Endothelial cell of umbilical vein (primary cell): ENCODE data around the gene PSPC1. TPM values are rescaled to one million over a fixed set of nuclear protein-coding genes. Genes with fewer than 3 reads are reported as not detected.

Experiments
- BruUV-seq: library from RNA; stranded (reverse); fragments of 400-500 nt; replicated peaks from 2 replicates; lab custom pipeline; 2021; lab: Mats Ljungman, UMichigan
- CTCF ChIA-PET: fragments of 300-600, 350-600 bp; sonication (Branson Sonifier 250); formaldehyde crosslinking; loops from one replicate; lab custom pipeline; 2021; ENCODE audit warnings: antibody characterized with exemption, inconsistent platforms; lab: Charles Lee
- POLR2A ChIA-PET: fragments of 300-600, 350-600 bp; sonication (Branson Sonifier 250); formaldehyde crosslinking; loops from one replicate; lab custom pipeline; 2021; ENCODE audit warnings: antibody characterized with exemption, inconsistent platforms; lab: Charles Lee
- DNase-seq: peaks from one replicate; pipeline ENCODE4 v3.0.0-alpha.2; 2011; ENCODE audit warnings: low read depth, low spot score
- FAIRE-seq: peaks from 2 replicates; lab custom pipeline; 2011; peaks lifted over from hg19 to GRCh38; lab: Jason Lieb, UNC
- H2AFZ ChIP-seq: 2 replicates; pipeline ENCODE4 v1.6.0; 2012; ENCODE audit warnings: low read depth, low read length, control low read depth, inconsistent platforms
- H3K27ac ChIP-seq: 2 replicates; pipeline ENCODE4 v1.5.1; 2011; ENCODE audit warnings: low read depth, mild to moderate bottlenecking, control low read depth, low read length, moderate library complexity; ENCODE audit not compliant: insufficient read depth
- H3K27me3 ChIP-seq, 2 experiments: 2 replicates each; pipeline versions ENCODE4 v1.6.0 to v1.6.1; 2011; ENCODE audit warnings: low read length in 2 of 2, mixed read lengths in 1 of 2; ENCODE audit not compliant: control insufficient read depth in 2 of 2, insufficient read depth in 2 of 2
- H3K36me3 ChIP-seq, 2 experiments: 2 replicates in 1 of 2; 3 replicates in 1 of 2; pipeline ENCODE4 v1.5.1; 2011; ENCODE audit warnings: low read length in 2 of 2, mild to moderate bottlenecking in 1 of 2, moderate library complexity in 1 of 2; ENCODE audit not compliant: control insufficient read depth in 2 of 2, insufficient read depth in 2 of 2; ENCODE audit errors: extremely low read depth in 1 of 2
- H3K4me1 ChIP-seq: 3 replicates; pipeline ENCODE4 v1.5.1; 2011; ENCODE audit warnings: mild to moderate bottlenecking, low read length; ENCODE audit not compliant: control insufficient read depth, insufficient read depth; ENCODE audit errors: extremely low read depth
- H3K4me2 ChIP-seq: 2 replicates; pipeline ENCODE4 v1.6.1; 2011; ENCODE audit warnings: low read length, control low read depth, mixed read lengths; ENCODE audit not compliant: insufficient read depth
- H3K4me3 ChIP-seq, 3 experiments: fragments of 200-600 bp in 1 of 3; sonication (generic), shearing (Covaris generic) in 1 of 3; replicated peaks in 1 of 3; 2 replicates each; pipeline ENCODE4 v1.5.1; 2011 to 2016; ENCODE audit warnings: control low read depth in 3 of 3, low read length in 3 of 3, mild to moderate bottlenecking in 2 of 3, inconsistent platforms in 1 of 3, low read depth in 1 of 3, moderate library complexity in 1 of 3; ENCODE audit not compliant: insufficient read depth in 1 of 3
- H3K79me2 ChIP-seq: 2 replicates; pipeline ENCODE4 v1.6.0; 2012; ENCODE audit warnings: low read length, inconsistent platforms; ENCODE audit not compliant: control insufficient read depth, insufficient read depth
- H3K9ac ChIP-seq: replicated peaks from 2 replicates; pipeline ENCODE3; 2011; ENCODE audit warnings: low read length, control low read depth; ENCODE audit not compliant: insufficient read depth; ENCODE audit errors: extremely low read depth
- H3K9me1 ChIP-seq: replicated peaks from 3 replicates; pipeline ENCODE4 v1.6.0; 2011; ENCODE audit warnings: mild to moderate bottlenecking, low read length; ENCODE audit not compliant: control insufficient read depth, insufficient read depth; ENCODE audit errors: extremely low read depth
- H3K9me3 ChIP-seq: replicated peaks from 2 replicates; pipeline ENCODE4 v1.5.1; 2012; ENCODE audit warnings: low read length, inconsistent platforms; ENCODE audit not compliant: control insufficient read depth, insufficient read depth
- H4K20me1 ChIP-seq: replicated peaks from 2 replicates; pipeline ENCODE3; 2011; ENCODE audit warnings: mild to moderate bottlenecking, low read length; ENCODE audit not compliant: control insufficient read depth, insufficient read depth; ENCODE audit errors: extremely low read depth
- CTCF ChIP-seq, 2 donors: IDR thresholded peaks; 1 replicate in 1 of 2; 2 replicates in 1 of 2; pipeline ENCODE4 v1.5.1; 2011; ENCODE audit warnings: low read length in 2 of 2, mild to moderate bottlenecking in 2 of 2, moderate library complexity in 2 of 2, control low read depth in 1 of 2, inconsistent platforms in 1 of 2, low read depth in 1 of 2; ENCODE audit not compliant: insufficient read depth in 1 of 2; ENCODE audit errors: extremely low read depth in 1 of 2
- EZH2 ChIP-seq: IDR thresholded peaks from 2 replicates; pipeline ENCODE4 v1.6.1; 2012; ENCODE audit warnings: borderline replicate concordance, low read depth, mild to moderate bottlenecking, moderate library complexity, low read length, inconsistent platforms; ENCODE audit not compliant: severe bottlenecking
- FOS ChIP-seq: IDR thresholded peaks from 2 replicates; pipeline ENCODE4 v1.6.1; 2011; ENCODE audit warnings: mild to moderate bottlenecking, low read length, moderate library complexity, borderline replicate concordance; ENCODE audit not compliant: insufficient read depth
- GATA2 ChIP-seq: IDR thresholded peaks from 2 replicates; pipeline ENCODE4 v1.7.0; 2011; ENCODE audit warnings: low read depth, mild to moderate bottlenecking, moderate library complexity, mixed read lengths, low read length; ENCODE audit not compliant: insufficient read length, insufficient read depth
- JUN ChIP-seq: IDR thresholded peaks from 2 replicates; pipeline ENCODE4 v1.6.1; 2011; ENCODE audit warnings: borderline replicate concordance, low read depth; ENCODE audit not compliant: insufficient read length, insufficient read depth
- MYC ChIP-seq: IDR thresholded peaks from one replicate; pipeline ENCODE4 v1.6.1; 2011; ENCODE audit warnings: mild to moderate bottlenecking, low read depth, low read length
- POLR2A ChIP-seq: IDR thresholded peaks from 2 replicates; pipeline ENCODE4 v1.6.1; 2012; ENCODE audit warnings: low read depth, mild to moderate bottlenecking, control low read depth, low read length
- POLR2AphosphoS5 ChIP-seq: IDR thresholded peaks from 2 replicates; pipeline ENCODE4 v1.6.1; 2012; ENCODE audit warnings: low read depth, mild to moderate bottlenecking, control low read depth, low read length, moderate library complexity; ENCODE audit not compliant: insufficient read depth
- dilution Hi-C: fragments of 300-500 bp; cut with MboI; formaldehyde crosslinking; loops from one replicate; pipeline ENCODE4 v1.15.0; 2019; ENCODE audit warnings: low sequenced_read_pairs; ENCODE audit not compliant: extremely low pct_ligation_motif_present
- intact Hi-C: fragments of 100-400 bp; cut with micrococcal nuclease; formaldehyde crosslinking; loops from one replicate; pipeline ENCODE4 v1.10.0; 2022
- polyA plus RNA-seq, 4 experiments: library from polyadenylated mRNA; depleted of rRNA in 3 of 4; stranded (reverse) in 3 of 4; unstranded in 1 of 4; fragments of >200 nt; gene quantifications; 2 replicates each; pipeline versions ENCODE4 v1.2.1 to v1.2.3, GENCODE V29; 2011 to 2012; ENCODE audit warnings: missing spikeins in 1 of 4
- total RNA-seq: library from RNA; stranded (reverse); gene quantifications from 2 replicates; pipeline ENCODE4 v1.2.3, GENCODE V29; 2021
- TF ChIP-seq, protein P1 (sequence below): IDR thresholded peaks from 2 replicates; pipeline ENCODE4 v1.6.1; 2011; ENCODE audit not compliant: insufficient read depth, insufficient read length

PSPC1 gene
- total and polyA plus RNA-seq, 2 donors (not counting 3 experiments of a cell fraction or from before 2014, with no cell fraction given): 22.8 to 55.7 TPM

- FAIRE-seq (no peak), DNase-seq (no peak)
- no peak overlapping the region for H3K4me3 ChIP-seq
- no peak overlapping the region for H3K27ac ChIP-seq
- intact Hi-C loops (no loop called here), dilution Hi-C loops (no loop called here)
- H3K9me1 ChIP-seq: no peaks in the 10 kb centered on the region
- H3K9ac ChIP-seq: no peak overlapping the region
- no peak overlapping the region for H2AFZ ChIP-seq
- TF ChIP-seq FOS (no peak), POLR2AphosphoS5 (no peak), MYC (no peak), CTCF (IDR thresholded peaks at IDR 0.05; ENCODE audit: extremely low read depth in 1 of 2, insufficient read depth in 1 of 2, low read depth in 1 of 2, low read length in 2 of 2) (no peak), POLR2A (no peak), GATA2 (no peak), JUN (no peak), EZH2 (no peak)
- TF ChIP-seq, protein P1, sequence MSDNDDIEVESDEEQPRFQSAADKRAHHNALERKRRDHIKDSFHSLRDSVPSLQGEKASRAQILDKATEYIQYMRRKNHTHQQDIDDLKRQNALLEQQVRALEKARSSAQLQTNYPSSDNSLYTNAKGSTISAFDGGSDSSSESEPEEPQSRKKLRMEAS: no peak
- peaks cover 3% of the 10 kb centered on the region for H4K20me1 ChIP-seq
- ChIA-PET POLR2A (no interaction called here), CTCF (no interaction called here)
- BruUV-seq: no TSS peak
- no peak overlapping the region for H3K4me2 ChIP-seq
- no peaks in the 10 kb centered on the region for H3K9me3 ChIP-seq
- no peaks in the 10 kb centered on the region for H3K27me3 ChIP-seq
- peaks cover 98% of the 10 kb centered on the region for H3K79me2 ChIP-seq
- H3K36me3 ChIP-seq: peaks cover 5 to 8% of the 10 kb centered on the region in 2 experiments
- H3K4me1 ChIP-seq: no peaks in the 10 kb centered on the region
Observed at GRCh38 chr13:19767966-19768365, 14.8 kb downstream of the PSPC1 start.
